Adrenal gland (tissue), 5 donors: ENCODE data around the gene DNAH1.

ENCODE experiments used
- CTCF ChIP-seq, 6 experiments: fragments of 450-650 bp in 4 of 6; fragments of 200-600 bp in 2 of 6; sonication (generic) in 1 of 6; IDR thresholded peaks; 1 replicate in 5 of 6; 2 replicates in 1 of 6; pipeline versions ENCODE4 v1.5.1 to v1.8.0; 2016 to 2021; ENCODE audit warnings: antibody characterized with exemption in 6 of 6, mild to moderate bottlenecking in 2 of 6, moderate library complexity in 1 of 6
- POLR2A ChIP-seq, 2 donors: fragments of 450-650 bp; IDR thresholded peaks; one replicate each; pipeline ENCODE4 v1.6.1; 2017; ENCODE audit warnings: antibody characterized with exemption in 2 of 2, mild to moderate bottlenecking in 2 of 2, moderate library complexity in 1 of 2
- donor health status: DM: no; HTN: no; CAD: no.

- TF ChIP-seq CTCF (IDR thresholded peaks at IDR 0.05) (no peak), POLR2A (IDR thresholded peaks at IDR 0.05) (no peak)
Measured at GRCh38 chr3:52403271-52403841, 87.2 kb downstream of the DNAH1 start.
